ENCODE measurements around the gene TNFRSF13B. TPM values are rescaled to one million over a fixed set of nuclear protein-coding genes. Genes with fewer than 3 reads are reported as not detected.

TNFRSF13B gene
- total RNA-seq, 1 donor from 2014 or later: not detected

DNA sequence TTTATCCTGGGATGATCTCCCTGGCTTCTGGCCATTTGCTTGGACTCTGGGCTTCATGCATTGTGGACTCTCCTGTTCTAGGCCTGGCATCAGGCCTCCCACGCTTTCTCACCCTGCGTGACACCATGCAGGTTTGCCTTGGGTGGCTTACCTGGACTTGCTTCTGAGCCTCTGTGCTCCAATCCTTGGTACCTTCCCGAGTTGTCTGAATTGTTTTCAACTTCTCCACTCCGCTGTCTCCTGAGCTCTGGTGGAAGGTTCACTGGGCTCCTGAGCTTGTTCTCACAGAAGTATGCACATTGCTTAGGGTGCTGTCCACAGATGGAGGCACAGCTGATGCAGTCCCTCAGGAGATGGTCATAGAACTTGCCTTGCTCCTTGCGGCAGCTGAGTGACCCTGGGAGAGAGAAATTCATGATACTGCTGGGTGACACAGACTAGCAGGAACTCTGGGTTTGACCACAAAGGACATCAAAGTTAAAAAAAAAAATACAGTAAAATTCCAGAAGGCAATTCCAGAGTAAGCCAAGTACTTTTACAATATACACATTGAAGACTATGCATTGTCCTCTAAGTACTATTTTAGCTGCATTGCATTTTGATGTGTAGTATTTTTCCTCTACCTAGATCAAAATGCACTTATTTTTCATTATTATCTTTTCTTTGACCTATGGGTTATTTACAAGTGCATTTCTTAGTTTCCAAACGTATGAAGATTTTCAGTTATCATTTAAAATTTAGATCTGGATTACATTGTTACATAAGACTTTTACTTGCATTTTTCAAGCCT lies 23.1 kb downstream of the TNFRSF13B start:
- TF ChIP-seq, protein P1, sequence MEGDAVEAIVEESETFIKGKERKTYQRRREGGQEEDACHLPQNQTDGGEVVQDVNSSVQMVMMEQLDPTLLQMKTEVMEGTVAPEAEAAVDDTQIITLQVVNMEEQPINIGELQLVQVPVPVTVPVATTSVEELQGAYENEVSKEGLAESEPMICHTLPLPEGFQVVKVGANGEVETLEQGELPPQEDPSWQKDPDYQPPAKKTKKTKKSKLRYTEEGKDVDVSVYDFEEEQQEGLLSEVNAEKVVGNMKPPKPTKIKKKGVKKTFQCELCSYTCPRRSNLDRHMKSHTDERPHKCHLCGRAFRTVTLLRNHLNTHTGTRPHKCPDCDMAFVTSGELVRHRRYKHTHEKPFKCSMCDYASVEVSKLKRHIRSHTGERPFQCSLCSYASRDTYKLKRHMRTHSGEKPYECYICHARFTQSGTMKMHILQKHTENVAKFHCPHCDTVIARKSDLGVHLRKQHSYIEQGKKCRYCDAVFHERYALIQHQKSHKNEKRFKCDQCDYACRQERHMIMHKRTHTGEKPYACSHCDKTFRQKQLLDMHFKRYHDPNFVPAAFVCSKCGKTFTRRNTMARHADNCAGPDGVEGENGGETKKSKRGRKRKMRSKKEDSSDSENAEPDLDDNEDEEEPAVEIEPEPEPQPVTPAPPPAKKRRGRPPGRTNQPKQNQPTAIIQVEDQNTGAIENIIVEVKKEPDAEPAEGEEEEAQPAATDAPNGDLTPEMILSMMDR (IDR thresholded peaks at IDR 0.05): no peak
- Mint-ChIP-seq H3K36me3 (ENCODE audit: low read depth) (peaks cover 6% of the 10 kb centered on the region), H3K27ac (ENCODE audit: unreplicated experiment) (no peak overlapping the region), H3K4me1 (ENCODE audit: low read depth) (peaks cover 4% of the 10 kb centered on the region), H3K27me3 (ENCODE audit: low read depth) (peaks cover 12% of the 10 kb centered on the region), H3K9me3 (ENCODE audit: low read depth) (peaks cover 18% of the 10 kb centered on the region), H3K4me3 (ENCODE audit: unreplicated experiment) (no peak overlapping the region)
- DNase-seq (ENCODE audit: low spot score): peak; percentile 21

DNA sequence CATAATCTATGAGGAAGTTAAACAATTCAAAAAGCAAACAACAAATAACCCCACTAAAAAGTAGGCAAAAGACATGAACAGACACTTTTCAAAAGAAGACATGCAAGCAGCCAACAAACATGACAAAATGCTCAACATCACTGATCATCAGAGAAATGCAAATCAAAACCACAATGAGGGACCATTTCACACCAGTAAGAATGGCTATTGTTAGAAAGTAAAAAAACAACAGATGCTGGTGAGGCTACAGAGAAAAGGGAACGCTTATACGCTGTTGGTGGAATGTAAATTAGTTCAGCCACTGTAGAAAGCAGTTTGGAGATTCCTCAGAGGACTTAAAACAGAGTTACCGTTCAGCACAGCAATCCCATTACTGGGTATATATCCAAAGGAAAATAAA lies 24.4 kb downstream of the TNFRSF13B start:
- peaks cover 10% of the 10 kb centered on the region for H3K4me1 Mint-ChIP-seq (ENCODE audit: low read depth)
- H3K4me3 Mint-ChIP-seq (ENCODE audit: unreplicated experiment): no peak overlapping the region
- peaks cover 3% of the 10 kb centered on the region for H3K27me3 Mint-ChIP-seq (ENCODE audit: low read depth)
- H3K27ac Mint-ChIP-seq (ENCODE audit: unreplicated experiment): no peak overlapping the region
- TF ChIP-seq, protein P1 (IDR thresholded peaks at IDR 0.05): no peak
- peaks cover 6% of the 10 kb centered on the region for H3K36me3 Mint-ChIP-seq (ENCODE audit: low read depth)
- peaks cover 18% of the 10 kb centered on the region for H3K9me3 Mint-ChIP-seq (ENCODE audit: low read depth)
- no peak for DNase-seq (ENCODE audit: low spot score)

DNA sequence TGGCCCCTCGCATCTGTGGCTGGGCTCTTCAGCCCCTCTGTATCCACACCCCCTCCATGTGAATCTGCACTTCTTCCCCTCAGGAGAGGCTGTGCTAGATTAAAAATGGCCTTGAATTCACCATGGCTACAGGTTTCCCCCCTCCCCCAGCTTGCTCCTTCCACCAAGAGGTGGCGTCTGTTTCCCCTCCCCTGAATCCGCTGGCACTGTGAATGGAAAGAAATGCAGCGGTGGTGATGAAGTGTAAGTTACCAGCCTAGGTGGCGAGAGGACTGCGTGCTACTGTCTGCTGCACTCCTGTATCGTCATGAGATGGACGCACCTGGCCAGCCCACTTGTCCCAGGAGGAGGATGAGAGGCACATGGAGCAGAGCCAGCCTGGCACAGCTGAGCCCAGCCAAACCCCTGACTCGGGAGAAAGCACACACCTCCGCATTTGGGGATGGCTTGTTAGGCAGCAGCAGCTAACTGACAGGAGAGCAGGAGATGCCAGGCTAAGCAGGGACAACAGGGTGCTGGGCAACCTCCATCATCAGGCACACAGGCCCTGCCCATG lies 26.2 kb downstream of the TNFRSF13B start:
- Mint-ChIP-seq H3K27me3 (ENCODE audit: low read depth) (no peaks in the 10 kb centered on the region), H3K9me3 (ENCODE audit: low read depth) (peaks cover 18% of the 10 kb centered on the region), H3K4me3 (ENCODE audit: unreplicated experiment) (no peak overlapping the region), H3K4me1 (ENCODE audit: low read depth) (peaks cover 20% of the 10 kb centered on the region), H3K36me3 (ENCODE audit: low read depth) (peaks cover 6% of the 10 kb centered on the region), H3K27ac (ENCODE audit: unreplicated experiment) (no peak overlapping the region)
- DNase-seq (ENCODE audit: low spot score): no peak
- TF ChIP-seq, protein P1 (IDR thresholded peaks at IDR 0.05): peak; percentile 26

DNA sequence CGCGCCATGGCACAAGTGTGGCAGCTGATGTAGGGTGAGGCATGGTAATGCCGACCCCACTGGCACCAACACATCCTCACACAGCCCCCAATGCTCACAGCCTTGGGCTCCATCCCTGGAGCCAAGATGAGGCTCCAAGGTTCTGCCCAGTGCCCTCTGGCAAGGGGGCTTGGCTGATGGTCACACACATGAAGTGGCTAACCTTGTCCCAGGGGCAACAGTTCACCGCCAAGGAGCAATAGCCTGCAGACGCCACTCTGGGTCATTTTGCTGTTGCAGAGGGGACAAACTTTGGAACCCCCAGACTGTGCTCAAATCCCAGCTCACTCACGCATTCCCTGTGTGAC lies 26.8 kb downstream of the TNFRSF13B start:
- no peak for DNase-seq (ENCODE audit: low spot score)
- no peaks in the 10 kb centered on the region for H3K27me3 Mint-ChIP-seq (ENCODE audit: low read depth)
- H3K4me1 Mint-ChIP-seq (ENCODE audit: low read depth): peaks cover 20% of the 10 kb centered on the region
- H3K27ac Mint-ChIP-seq (ENCODE audit: unreplicated experiment): no peak overlapping the region
- peaks cover 18% of the 10 kb centered on the region for H3K9me3 Mint-ChIP-seq (ENCODE audit: low read depth)
- peaks cover 6% of the 10 kb centered on the region for H3K36me3 Mint-ChIP-seq (ENCODE audit: low read depth)
- TF ChIP-seq, protein P1 (IDR thresholded peaks at IDR 0.05): no peak
- H3K4me3 Mint-ChIP-seq (ENCODE audit: unreplicated experiment): no peak overlapping the region

DNA sequence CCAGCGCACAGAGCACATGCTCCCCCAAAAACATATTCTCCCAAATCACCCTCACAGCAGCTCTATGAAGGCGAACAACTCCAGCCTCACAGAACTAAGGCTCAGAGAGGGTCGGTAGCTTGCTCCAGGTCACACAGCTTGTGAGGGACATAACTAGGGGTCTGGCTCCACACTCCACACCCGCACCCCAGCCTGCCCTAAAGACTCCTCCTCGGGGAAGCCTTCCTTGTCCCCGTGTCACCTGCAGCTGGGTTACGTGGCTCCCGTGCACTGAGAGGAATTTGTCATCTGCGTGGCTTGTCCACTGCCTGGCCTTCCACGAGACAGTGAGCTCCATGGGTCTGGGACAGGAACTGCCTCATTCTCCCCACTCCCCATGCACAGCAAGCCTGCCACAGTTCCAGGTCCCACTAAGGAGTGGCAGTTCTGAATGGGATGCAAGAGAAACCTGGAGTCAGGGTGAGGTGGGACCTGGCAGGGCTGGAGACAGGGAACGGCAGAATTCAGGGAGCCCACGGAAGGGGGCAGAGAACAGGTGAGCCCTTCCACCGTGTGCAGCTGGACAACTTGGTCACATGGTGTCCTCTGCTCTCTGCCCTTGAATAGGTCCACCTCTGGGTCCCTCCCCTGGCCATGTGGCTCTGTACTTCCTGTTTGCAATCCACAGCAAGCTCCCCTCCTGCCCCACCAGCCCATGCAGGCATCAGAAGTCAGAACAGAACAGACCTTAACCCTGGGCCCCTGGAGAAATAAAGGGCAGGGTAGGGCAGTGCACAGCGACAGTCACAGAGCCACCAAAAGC lies 27.4 kb downstream of the TNFRSF13B start:
- peaks cover 20% of the 10 kb centered on the region for H3K4me1 Mint-ChIP-seq (ENCODE audit: low read depth)
- TF ChIP-seq, protein P1 (IDR thresholded peaks at IDR 0.05): no peak
- H3K27me3 Mint-ChIP-seq (ENCODE audit: low read depth): no peaks in the 10 kb centered on the region
- H3K9me3 Mint-ChIP-seq (ENCODE audit: low read depth): peaks cover 18% of the 10 kb centered on the region
- H3K4me3 Mint-ChIP-seq (ENCODE audit: unreplicated experiment): no peak overlapping the region
- DNase-seq (ENCODE audit: low spot score): no peak
- H3K36me3 Mint-ChIP-seq (ENCODE audit: low read depth): peaks cover 6% of the 10 kb centered on the region
- no peak overlapping the region for H3K27ac Mint-ChIP-seq (ENCODE audit: unreplicated experiment)
